ENCODE data around the gene TYW5.
A peak's percentile ranks its signal among the peaks of the same experiment; 100 is the strongest.

TYW5 gene

DNA sequence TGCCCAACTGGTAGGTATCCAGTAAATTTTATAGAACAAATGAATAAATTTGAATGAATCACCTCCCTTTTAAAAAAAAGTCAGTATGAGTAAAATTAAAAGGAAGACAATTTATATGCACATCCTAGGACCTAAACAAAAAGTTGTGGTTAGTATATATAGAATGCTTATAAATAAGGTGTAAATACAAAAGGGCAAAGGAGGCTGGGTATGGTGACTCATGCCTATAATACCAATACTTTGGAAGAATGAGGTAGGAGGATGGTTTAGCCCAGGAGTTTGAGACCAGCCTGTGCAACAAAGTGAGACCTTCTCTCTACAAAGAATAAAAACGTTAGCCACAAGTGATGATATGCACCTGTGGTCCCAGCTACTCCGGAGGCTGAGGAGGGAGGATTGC is 31.4 kb downstream of the TYW5 start:
- no peak overlapping the region for H3K4me3 ChIP-seq (ENCODE audit: low read depth, low read length)

DNA sequence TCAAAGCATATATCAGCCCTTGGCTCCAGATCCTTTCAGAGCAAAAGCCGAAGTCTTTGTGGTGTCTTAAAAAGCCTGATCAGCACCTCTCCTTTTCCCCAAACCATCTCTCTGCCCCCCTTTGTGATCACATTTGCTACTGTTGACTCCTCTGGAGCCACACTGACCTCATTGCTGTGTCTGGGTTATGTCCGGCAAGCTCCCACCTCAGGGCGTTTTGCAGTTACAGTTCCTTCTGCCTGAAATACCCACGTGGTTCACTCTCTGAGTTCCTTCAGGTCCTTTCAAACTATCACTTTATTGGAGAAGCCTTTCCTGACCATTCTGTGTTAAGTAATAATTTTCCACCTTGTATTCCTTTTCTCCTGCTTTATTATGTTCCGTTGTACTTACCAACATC is 32.4 kb downstream of the TYW5 start:
- no peak overlapping the region for H3K4me3 ChIP-seq (ENCODE audit: low read depth, low read length)

DNA sequence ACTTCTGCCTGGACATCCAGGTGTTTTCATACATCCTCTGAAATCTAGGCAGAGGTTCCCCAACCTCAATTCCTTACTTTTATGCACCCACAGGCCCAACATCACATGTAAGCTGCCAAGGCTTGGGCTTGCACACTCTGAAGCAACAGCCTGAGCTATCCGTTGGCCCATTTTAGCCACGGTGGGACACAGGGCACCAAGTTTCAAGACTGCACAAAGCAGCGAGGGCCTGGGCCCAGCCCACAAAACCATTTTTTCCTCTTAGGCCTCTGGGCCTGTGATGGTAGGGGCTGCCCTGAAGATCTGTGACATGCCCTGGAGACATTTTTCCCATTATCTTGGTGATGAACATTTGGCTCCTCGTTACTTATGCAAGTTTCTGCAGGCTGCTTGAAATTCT is 38.3 kb downstream of the TYW5 start:
- H3K4me3 ChIP-seq (ENCODE audit: low read depth, low read length) = no peak overlapping the region

DNA sequence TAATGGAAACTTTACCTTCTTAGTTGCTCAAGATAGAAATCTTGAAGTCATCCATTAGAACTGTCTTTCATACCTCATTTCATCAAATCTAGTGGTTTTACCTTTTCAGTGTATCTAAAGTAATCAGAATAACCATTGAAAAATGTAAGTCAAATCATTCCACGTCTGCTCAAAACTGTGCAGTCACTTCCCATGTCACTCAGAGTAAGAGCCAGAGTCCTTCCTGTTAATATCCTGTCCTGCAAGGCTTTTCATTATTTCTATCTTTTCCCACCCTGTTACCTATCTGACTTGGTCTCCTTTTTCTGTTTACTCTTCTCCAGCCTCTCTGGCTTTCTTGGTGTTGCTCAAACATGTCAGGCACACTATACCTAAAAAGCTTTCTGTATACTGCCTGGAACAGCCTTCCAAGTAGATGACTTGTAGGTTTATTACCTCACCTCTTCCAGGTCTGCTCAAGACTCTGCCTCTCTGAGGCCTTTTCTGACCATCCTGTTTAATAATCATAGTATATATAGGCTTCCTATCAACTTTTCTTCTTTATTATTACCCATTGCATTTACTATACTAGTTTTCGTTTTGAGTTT is 40.8 kb downstream of the TYW5 start:
- H3K4me3 ChIP-seq (ENCODE audit: low read depth, low read length) = no peak overlapping the region

DNA sequence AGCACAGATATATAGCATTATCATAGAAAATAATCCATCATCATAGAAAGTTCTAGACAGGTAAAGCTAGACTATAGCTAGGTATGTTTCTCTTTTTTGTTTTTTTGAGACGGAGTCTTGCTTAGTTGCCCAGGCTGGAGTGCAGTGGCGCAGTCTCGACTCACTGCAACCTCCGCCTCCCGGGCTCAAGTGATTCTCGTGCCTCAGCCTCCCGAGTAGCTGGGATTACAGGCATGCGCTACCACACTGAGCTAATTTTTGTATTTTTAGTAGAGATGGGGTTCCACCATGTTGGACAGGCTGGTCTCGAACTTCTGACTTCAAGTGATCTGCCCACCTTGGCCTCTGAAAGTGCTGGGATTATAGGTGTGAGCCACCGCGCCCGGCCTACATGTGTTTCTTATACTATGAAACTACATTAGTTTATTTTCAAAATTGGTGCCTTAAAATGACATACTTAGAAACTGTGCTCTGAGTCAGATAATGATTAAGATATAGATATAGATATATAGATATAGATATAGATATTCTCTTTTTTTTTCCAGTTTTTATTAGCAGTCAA is 42.7 kb downstream of the TYW5 start:
- H3K4me3 ChIP-seq (ENCODE audit: low read depth, low read length) = peak overlapping the region; percentile 96

DNA sequence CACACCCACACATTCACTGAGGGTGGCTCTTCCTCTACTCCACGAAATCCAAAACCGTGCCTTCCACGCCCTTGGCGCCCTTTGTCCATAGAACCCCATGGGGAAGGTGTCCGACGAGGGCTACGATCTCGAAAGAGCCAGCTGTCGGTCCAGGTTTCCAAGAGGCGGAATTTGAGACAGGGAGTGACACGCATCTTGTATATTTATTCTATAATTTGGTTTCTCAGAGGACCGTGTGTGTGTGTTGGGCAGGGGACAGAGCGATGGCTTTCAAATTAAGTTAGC is 43.5 kb downstream of the TYW5 start:
- H3K4me3 ChIP-seq (ENCODE audit: low read depth, low read length) = peak overlapping the region; percentile 96

DNA sequence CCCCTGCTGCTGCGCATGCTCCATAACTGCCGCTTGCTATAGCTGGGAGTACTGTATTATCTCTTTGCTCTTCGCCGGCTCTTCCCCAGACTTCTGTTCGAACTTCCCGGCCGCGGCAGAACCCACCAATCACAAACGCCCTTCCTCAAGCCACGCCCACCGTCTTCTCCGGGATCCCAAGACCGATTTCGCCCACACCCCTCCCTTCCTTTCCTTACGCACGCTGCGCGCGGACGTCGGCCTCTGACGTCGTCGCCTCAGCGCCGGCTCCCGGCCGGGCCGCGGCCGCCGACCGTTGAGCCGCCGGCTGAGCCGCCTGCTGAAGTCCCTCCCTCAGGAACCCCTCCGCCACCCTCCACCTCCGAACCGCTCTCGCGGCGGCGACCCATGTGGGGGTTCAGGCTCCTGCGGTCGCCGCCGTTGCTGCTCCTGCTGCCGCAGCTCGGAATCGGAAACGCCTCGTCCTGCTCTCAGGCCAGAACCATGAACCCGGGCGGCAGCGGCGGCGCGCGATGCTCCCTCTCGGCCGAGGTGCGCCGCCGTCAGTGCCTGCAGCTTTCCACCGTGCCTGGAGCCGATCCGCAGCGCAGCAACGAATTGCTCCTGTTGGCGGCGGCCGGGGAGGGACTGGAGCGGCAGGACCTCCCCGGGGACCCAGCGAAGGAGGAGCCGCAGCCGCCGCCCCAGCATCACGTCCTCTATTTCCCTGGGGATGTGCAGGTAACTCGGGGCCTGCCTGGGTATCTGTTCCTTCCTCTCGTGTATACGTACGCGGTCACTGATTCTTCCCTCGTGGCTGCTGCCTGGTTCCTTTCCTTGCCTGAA is 44.0 kb downstream of the TYW5 start, which contains the start of gene C2orf69:
Gene C2orf69 (plus strand): TSS at position 242 of the 825 bp plus-strand sequence. CDS start 146 bp downstream, at position 388.
- H3K4me3 ChIP-seq (ENCODE audit: low read depth, low read length) = peak within 1 kb of the TSS; percentile 96

DNA sequence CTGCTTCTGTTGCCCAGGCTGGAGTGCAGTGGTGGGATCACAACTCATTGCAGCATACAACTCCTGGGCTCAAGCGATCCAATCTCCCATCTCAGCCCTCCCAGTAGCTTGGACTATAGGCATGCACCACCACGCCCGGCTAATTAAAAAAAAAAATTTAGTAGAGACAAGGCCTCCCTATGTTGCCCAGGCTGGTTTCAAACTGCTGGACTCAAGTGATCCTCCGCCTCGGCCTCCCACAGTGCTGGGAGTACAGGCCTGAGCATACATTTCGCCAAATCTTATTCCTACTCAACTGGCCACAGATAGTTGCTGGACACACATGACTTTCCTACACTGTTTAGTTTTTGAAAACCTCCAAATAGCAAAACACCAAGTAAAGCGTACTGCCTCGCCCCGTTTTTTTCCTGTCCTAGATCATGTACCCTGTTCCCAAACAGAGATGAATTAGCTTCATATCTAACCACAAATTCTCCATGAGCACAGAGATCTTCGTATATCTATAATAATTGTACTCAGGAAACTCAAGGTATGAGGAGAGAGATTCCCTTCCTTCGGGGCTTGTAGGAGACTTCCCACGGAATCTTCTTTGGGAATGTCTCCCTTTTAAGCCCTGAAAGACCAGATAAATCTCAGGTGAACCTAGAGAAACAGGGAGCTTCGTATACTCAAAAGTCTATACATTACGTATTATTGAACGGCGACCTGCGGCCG is 44.8 kb downstream of the TYW5 start:
- H3K4me3 ChIP-seq (ENCODE audit: low read depth, low read length) = peak overlapping the region; percentile 49

DNA sequence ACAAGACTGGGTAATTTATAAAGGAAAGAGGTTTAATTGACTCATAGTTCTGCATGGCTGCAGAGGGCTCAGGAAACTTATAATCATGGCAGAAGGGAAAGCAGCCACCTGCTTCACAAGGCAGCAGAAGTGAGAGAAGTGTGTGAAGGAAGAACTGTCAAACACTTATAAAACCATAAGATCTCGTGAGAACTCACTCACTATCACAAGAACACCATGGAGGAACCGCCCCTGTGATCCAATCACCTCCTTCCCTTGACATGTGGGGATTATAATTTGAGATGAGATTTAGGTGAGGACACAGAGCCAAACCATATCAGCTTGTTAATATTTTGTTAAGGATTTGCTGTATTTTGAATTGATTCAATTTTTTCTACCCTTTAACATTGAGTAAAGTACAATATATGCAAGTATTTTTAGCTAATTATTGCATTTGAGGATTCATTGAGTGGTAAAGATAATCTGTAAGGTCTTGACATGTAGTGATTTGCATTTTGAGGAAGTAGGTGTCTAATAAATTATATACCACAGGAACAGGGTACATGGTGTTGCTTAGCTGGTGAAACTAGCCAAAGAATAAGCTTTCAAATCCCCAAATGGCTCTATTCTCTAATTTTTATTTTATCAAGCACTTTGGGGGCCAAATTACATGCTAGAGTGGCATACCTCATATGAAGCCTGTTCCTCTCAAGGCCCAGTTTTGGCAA is 48.1 kb downstream of the TYW5 start:
- H3K4me3 ChIP-seq (ENCODE audit: low read depth, low read length) = no peak overlapping the region

DNA sequence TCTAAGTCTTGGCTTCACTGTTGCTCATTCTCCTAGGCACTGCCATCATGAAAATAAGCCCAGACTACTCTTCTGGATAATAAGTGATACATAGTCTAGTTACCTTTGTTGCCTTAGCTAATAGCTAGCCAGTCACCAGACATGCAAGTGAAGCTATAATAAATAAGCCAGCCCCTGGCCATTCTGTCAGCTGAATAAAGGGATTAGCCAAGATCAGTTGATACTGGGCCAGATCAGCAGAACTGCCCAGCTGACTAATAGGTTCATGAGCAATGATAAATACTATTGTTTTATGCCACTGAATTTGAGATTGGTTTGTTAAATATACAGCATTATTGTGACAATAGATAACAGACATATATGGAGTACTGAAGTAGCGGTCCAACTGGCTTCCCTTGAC is 52.2 kb downstream of the TYW5 start:
- H3K4me3 ChIP-seq (ENCODE audit: low read depth, low read length) = no peak overlapping the region

DNA sequence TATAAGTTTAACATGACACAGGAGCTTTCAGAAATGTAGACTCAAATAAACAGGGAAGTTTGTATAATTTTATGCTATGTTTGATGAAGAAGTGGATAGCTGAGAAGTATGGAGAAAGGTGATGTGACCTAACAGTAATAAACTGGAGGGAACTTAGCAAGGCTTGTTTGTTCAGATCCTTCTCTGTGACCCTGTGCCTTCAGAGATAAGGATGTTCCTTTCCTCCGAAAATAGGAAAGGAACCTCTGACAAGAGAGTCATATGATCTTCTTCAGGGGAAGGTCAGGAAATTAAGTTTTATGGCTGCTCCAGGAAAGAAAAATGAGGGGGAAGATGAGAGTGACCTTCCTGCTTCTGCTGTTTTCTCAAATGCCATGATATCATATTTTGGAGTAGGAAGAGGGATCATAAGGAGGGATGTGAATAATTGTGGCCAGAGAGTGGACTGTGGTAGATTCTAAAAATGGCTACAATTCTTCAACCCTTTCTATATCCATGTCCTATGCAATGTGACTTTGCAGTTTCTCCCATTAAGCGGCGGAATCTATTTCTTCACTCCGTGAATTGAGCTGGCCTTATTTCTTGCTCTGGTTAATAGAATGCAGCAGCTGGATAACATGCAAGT is 52.7 kb downstream of the TYW5 start:
- H3K4me3 ChIP-seq (ENCODE audit: low read depth, low read length) = no peak overlapping the region

DNA sequence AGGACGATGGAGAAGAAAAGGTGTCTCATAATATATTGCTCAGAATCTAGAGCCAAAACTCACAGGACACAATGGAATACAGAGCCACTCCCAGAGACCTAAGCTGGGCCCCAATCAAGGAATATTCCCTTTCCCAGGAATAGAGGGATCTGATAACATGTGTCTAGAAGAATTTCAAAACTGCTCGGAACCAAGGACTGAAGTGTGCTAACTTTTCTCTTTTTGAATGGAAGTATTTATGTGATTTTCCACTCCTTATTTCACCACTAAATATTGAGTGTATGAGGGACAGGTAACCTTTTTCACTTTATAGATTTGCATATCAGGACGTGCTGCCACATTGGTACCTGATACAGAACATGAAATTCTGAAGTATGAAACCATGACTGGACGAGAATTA is 53.3 kb downstream of the TYW5 start:
- H3K4me3 ChIP-seq (ENCODE audit: low read depth, low read length) = no peak overlapping the region

DNA sequence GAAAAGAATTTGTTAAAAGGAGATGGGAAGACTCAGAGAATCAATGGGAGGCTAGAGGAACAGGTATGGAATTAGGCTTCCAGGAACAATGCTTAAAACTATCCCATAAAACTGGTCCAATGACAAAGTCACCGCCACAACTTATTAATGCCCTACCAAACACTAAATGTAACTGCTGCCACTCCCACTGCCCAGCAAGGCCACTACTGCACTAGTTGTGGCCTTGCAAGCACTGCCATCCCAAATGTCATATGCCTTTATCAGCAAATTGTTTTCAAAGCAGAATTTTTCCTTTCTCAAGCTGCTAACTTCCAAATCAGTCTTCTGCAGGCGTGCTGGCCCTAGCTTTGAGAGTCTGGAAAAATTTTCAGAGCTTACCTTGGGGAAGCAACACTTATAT is 58.7 kb downstream of the TYW5 start:
- no peak overlapping the region for H3K4me3 ChIP-seq (ENCODE audit: low read depth, low read length)

DNA sequence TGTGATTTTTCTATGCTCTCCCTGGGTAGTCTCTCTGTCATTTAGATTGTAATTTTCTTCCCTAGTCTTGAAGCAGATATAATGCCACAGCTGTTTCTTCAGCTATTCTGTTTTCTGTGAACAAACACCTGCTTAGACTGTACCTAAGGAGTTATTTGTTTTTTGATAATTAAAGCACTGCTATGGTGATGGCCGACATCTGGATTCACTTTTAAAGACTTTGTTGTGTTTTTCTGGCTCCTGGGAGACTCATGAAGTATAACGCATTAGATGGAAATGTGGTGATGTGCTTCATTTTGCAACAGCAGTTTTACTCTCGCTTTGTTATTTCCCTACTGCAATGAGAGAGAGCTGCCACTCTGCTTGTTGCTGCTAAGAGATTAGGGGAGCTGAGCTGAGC is 59.9 kb downstream of the TYW5 start:
- no peak overlapping the region for H3K4me3 ChIP-seq (ENCODE audit: low read depth, low read length)

DNA sequence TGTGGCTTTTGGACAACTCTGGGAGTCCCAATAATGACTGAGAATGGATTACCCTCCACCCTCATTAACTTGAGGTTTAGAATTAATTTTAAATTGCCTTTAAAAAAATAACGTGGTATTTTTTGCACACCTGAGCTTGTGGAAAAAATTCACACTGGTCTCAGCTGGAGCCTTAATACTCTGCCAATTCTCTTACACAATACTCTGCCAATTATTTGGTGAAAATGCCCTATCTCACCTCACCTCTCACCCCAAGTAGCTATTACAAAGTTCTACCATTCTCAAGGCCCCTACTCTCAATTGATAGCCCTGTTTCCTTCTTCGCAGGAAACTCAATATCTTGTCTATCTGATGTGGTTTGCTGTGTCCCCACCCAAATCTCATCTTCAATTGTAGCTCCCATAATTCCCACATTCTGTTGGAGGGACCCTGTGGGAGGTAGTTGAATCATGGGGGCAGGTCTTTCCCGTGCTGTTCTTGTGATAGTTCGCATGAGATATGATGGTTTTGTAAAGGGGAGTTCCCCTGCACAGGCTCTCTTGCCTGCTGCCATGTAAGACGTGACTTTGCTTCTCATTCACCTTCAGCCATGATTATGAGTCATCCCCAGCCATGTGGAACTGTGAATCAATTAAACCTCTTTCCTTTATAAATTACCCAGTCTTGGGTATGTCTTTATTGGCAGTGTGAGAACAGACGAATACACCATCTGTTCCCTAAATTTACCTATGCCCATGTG is 71.6 kb downstream of the TYW5 start:
- no peak overlapping the region for H3K4me3 ChIP-seq (ENCODE audit: low read depth, low read length)

DNA sequence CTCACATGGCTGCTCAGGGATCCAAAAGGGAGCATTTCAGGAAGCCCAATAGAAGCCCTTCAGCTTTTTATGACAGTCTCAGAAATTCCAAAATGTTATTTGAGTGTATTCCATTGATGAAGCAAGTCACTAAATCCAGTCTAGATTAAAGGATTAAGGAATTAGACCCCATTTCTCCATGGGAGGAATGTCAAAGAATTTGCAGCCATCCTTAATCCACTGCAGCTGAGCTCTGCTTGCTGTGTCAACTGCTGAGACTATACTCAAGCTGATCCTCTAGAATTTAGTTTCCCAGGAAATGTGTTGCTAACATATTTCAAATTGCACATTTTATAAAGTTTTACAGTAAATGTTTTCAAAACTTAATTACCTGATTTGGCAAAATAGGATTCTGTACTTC is 72.6 kb downstream of the TYW5 start:
- no peak overlapping the region for H3K4me3 ChIP-seq (ENCODE audit: low read depth, low read length)

Data from iPS-11a (cell line).